Lower lobe of right lung (tissue), 2 donors: ENCODE data around the gene ZNF804A. TPM values are rescaled to one million over a fixed set of nuclear protein-coding genes. Genes with fewer than 3 reads are reported as not detected.
A peak's percentile ranks its signal among the peaks of the same experiment; 100 is the strongest.

ENCODE experiments used
- ATAC-seq, 2 donors: fragments of 200-7000 bp; cut with Tn5 transposase; one replicate each; pipeline ENCODE4 v1.9.1; 2020 to 2022; ENCODE audit warnings: mild to moderate bottlenecking in 2 of 2, moderate library complexity in 2 of 2
- DNase-seq: peaks from one replicate; pipeline ENCODE4 v3.0.0-alpha.2; 2020
- H3K27ac ChIP-seq: fragments of 200-600 bp; one replicate; pipeline ENCODE4 v1.8.0; 2022
- H3K27me3 ChIP-seq: fragments of 200-600 bp; one replicate; pipeline ENCODE4 v1.8.0; 2022; ENCODE audit warnings: low read depth
- H3K36me3 ChIP-seq: fragments of 200-600 bp; one replicate; pipeline ENCODE4 v1.8.0; 2022; ENCODE audit warnings: mild to moderate bottlenecking
- H3K4me1 ChIP-seq: fragments of 200-600 bp; one replicate; pipeline ENCODE4 v1.8.0; 2022
- H3K4me3 ChIP-seq: fragments of 200-600 bp; one replicate; pipeline ENCODE4 v1.8.0; 2022; ENCODE audit warnings: mild to moderate bottlenecking
- H3K9me3 ChIP-seq: fragments of 200-600 bp; one replicate; pipeline ENCODE4 v1.8.0; 2022
- intact Hi-C: fragments of 100-400 bp; cut with DNase I; formaldehyde crosslinking; loops from one replicate; pipeline ENCODE4 v1.11.0; 2022
- total RNA-seq: library from RNA; stranded (reverse); fragmentation: NEBNext Ultra II Directional; extraction: Animal tissue kit (Norgen Biotek cat#: 25700); gene quantifications from one replicate; pipeline ENCODE4 v1.2.1, GENCODE V29; 2021
- TF ChIP-seq, protein P1 (sequence below): fragments of 200-600 bp; IDR thresholded peaks from one replicate; pipeline ENCODE4 v1.8.0; 2022; ENCODE audit warnings: antibody characterized with exemption, mild to moderate bottlenecking
- donor health status: DM: no; HTN: yes; CAD: no; lungs with severe emphysema.

The ZNF804A gene
- total RNA-seq, 1 donor from 2014 or later, result 1.3 TPM

DNA sequence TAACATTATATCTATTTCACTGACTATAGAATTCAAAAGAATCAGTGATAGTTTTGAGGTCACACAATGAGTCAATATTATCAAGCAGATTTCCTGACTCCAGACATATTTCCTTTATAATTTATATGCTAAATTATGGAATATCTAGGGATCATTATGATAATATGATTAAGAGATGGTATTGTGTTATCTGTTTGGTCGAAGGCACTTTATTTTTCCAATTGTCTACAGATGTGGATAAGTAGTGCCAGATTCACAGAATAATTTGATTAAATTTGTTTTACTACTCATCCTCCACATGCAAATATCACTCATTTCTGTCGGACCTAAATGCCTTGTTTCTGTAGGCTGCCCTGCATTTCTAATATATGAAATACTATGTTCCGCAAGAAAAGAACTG is 4.4 kb downstream of the ZNF804A start:
- no peak for ATAC-seq
- Histone ChIP-seq H3K27me3 (peaks cover 34% of the 10 kb centered on the region), H3K4me1 (peaks cover 8% of the 10 kb centered on the region), H3K36me3 (no peaks in the 10 kb centered on the region), H3K27ac (no peak overlapping the region), H3K4me3 (no peak overlapping the region), H3K9me3 (no peaks in the 10 kb centered on the region)
- DNase-seq, result no peak
- intact Hi-C loops, result no loop called here
- TF ChIP-seq, protein P1, sequence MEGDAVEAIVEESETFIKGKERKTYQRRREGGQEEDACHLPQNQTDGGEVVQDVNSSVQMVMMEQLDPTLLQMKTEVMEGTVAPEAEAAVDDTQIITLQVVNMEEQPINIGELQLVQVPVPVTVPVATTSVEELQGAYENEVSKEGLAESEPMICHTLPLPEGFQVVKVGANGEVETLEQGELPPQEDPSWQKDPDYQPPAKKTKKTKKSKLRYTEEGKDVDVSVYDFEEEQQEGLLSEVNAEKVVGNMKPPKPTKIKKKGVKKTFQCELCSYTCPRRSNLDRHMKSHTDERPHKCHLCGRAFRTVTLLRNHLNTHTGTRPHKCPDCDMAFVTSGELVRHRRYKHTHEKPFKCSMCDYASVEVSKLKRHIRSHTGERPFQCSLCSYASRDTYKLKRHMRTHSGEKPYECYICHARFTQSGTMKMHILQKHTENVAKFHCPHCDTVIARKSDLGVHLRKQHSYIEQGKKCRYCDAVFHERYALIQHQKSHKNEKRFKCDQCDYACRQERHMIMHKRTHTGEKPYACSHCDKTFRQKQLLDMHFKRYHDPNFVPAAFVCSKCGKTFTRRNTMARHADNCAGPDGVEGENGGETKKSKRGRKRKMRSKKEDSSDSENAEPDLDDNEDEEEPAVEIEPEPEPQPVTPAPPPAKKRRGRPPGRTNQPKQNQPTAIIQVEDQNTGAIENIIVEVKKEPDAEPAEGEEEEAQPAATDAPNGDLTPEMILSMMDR, result no peak

DNA sequence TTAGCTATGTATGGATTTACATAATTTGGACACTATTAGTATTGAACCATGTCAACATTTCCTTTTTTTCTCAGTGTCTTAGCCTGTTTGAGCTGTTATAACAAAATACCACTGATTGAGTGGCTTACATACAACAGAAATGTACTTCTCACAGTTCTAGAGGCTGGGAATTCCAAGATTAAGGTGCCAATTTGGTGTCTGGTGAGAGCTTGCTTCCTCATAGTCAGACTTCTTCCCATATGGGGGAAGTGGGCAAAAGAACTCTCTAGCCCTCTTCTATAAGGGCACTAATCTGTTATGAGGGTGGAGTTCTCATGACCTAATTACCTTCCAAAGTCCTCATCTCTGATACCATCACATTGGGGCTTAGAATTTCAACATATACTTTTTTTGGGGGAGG is 12.6 kb downstream of the ZNF804A start:
- no peak overlapping the region for H3K4me3 ChIP-seq
- TF ChIP-seq, protein P1, result no peak
- no peaks in the 10 kb centered on the region for H3K9me3 ChIP-seq
- ATAC-seq (no peak), DNase-seq (no peak)
- intact Hi-C loops, result no loop called here
- H3K27ac ChIP-seq, result no peak overlapping the region
- H3K27me3 ChIP-seq, result no peaks in the 10 kb centered on the region
- H3K36me3 ChIP-seq, result no peaks in the 10 kb centered on the region
- H3K4me1 ChIP-seq, result no peaks in the 10 kb centered on the region

DNA sequence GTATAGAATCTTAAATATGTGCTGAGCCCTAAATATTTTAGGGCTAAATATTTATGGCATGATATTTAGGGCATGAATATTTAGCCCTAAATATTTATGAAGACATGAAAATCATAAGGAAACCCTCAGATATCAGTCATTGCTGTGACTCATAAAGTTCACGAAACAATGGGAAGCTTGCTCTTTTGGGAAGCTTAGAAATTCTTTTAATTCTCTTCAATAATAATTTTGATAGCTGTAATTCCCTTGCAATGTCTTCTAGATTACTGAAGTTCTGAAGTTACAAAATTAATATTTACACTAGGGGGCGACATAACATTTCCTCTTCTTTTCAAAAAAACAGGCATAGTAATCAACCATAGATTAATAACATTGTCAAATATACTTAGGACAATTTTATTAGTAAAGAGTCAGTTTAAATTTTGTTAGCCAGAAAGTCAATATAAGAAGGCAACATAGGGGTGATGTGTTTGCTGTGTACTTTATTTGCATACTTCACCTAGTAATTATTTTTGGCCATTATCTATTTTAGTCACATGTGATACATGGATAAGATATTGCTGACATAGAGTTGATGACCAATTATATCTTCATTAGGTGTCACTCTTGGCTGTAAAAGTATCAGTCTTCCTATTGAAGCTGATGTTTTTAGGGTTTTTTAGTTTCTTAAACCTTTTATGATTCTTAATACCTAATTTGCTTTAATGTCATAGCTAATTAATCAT is 13.2 kb downstream of the ZNF804A start:
- no peak overlapping the region for H3K27ac ChIP-seq
- H3K4me1 ChIP-seq, result no peaks in the 10 kb centered on the region
- no peaks in the 10 kb centered on the region for H3K36me3 ChIP-seq
- intact Hi-C loops, result no loop called here
- no peaks in the 10 kb centered on the region for H3K27me3 ChIP-seq
- no peak for ATAC-seq
- H3K4me3 ChIP-seq, result no peak overlapping the region
- no peaks in the 10 kb centered on the region for H3K9me3 ChIP-seq
- no peak for DNase-seq
- TF ChIP-seq, protein P1, result peak; percentile 33

DNA sequence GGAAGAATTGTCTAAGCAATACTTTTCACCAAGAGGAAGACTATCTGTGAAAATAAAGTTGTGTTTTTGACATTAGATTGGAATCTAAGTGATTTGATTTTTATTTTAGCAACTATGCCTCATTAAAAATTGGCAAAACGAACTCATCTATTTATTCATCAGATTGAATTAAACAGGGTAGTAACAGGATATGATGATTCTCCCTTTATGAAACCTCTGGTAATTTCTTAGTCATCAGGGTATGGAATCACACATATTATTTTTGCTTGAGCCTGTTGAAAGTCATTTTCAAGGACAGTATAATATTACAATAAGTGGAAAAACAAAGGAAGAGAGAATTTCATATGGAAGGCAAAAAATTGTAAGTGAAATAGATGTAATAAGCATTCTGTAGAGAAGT is 22.0 kb downstream of the ZNF804A start:
- TF ChIP-seq, protein P1, result no peak
- H3K9me3 ChIP-seq, result no peaks in the 10 kb centered on the region
- DNase-seq (no peak), ATAC-seq (no peak)
- H3K4me3 ChIP-seq, result no peak overlapping the region
- no peaks in the 10 kb centered on the region for H3K4me1 ChIP-seq
- H3K27me3 ChIP-seq, result no peaks in the 10 kb centered on the region
- intact Hi-C loops, result no loop called here
- H3K27ac ChIP-seq, result no peak overlapping the region
- no peaks in the 10 kb centered on the region for H3K36me3 ChIP-seq

DNA sequence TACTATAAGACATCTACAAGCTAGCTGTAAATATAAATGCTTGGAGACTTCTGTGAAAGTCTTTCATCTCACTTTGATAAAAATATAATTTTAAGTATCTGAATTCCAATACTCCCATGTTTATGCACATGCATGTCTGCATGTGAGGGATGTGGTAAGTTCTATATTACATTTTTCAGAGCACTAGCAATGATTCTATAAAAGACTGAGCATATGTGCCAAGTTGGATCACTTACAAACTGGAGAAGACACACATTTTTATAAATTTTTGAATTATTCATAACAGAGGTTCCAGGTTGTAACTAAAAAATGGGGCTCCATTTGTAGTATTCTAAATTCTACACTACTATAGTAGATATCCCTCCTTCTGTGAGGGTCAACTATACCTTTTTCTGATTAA is 26.0 kb downstream of the ZNF804A start:
- Histone ChIP-seq H3K27ac (no peak overlapping the region), H3K36me3 (no peaks in the 10 kb centered on the region), H3K4me3 (no peak overlapping the region), H3K9me3 (no peaks in the 10 kb centered on the region), H3K4me1 (no peaks in the 10 kb centered on the region), H3K27me3 (no peaks in the 10 kb centered on the region)
- TF ChIP-seq, protein P1, result no peak
- ATAC-seq (no peak), DNase-seq (no peak)
- intact Hi-C loops, result no loop called here
